HCT116 (cell line): ENCODE measurements around the gene CELA2B. TPM values are rescaled to one million over a fixed set of nuclear protein-coding genes. Genes with fewer than 3 reads are reported as not detected.

Source experiments
- ATAC-seq: fragments of 200-7000 bp; cut with Tn5 transposase; 2 replicates; pipeline ENCODE4 v1.9.1; 2020; ENCODE audit warnings: mild to moderate bottlenecking, moderate library complexity
- BruUV-seq: library from RNA; stranded (reverse); fragments of 400-500 nt; replicated peaks from 2 replicates; lab custom pipeline; 2021; lab: Mats Ljungman, UMichigan
- CTCF ChIA-PET: fragments of 300-600 bp; sonication (Branson Sonifier 250); formaldehyde crosslinking; loops from one replicate; lab custom pipeline; 2021; ENCODE audit warnings: antibody characterized with exemption; lab: Charles Lee
- POLR2A ChIA-PET: fragments of 300-600, 350-600 bp; sonication (Branson Sonifier 250); formaldehyde crosslinking; loops from one replicate; lab custom pipeline; 2021; ENCODE audit warnings: antibody characterized with exemption; lab: Charles Lee
- RAD21 ChIA-PET, 2 experiments: fragments of 300-600 bp; sonication (Branson Sonifier 250); formaldehyde crosslinking; loops; one replicate each; lab custom pipeline; 2023; ENCODE audit warnings: low total read pairs in 2 of 2; ENCODE audit not compliant: uncharacterized antibody in 2 of 2, unreplicated experiment in 2 of 2, low non-redundant PET in 1 of 2; lab: Charles Lee
- DNase-seq: peaks from one replicate; pipeline ENCODE4 v3.0.0-alpha.2; 2010; ENCODE audit warnings: low read depth, low spot score
- H2AFZ ChIP-seq: fragments of 200-600 bp; shearing (Covaris generic), sonication (generic); 2 replicates; pipeline ENCODE4 v1.6.1; 2017; ENCODE audit warnings: low read depth, mixed run types, mixed read lengths, antibody characterized with exemption, low read length; ENCODE audit not compliant: poor library complexity, severe bottlenecking
- H3K27ac ChIP-seq: 2 replicates; pipeline ENCODE4 v1.5.1; 2012; ENCODE audit warnings: low read depth, low read length
- H3K27me3 ChIP-seq: fragments of 200-600 bp; sonication (generic); 2 replicates; pipeline ENCODE4 v1.6.1; 2016; ENCODE audit warnings: mixed run types, low read length, mixed read lengths; ENCODE audit not compliant: insufficient read depth
- H3K36me3 ChIP-seq, 2 experiments: fragments of 200-500 bp in 1 of 2; fragments of 200-600 bp in 1 of 2; sonication (Bioruptor generic) in 1 of 2; sonication (generic) in 1 of 2; 2 replicates each; pipeline versions ENCODE4 v1.5.1 to v1.6.1; 2014 to 2016; ENCODE audit warnings: low read length in 2 of 2, inconsistent platforms in 1 of 2, mixed read lengths in 1 of 2, mixed run types in 1 of 2; ENCODE audit not compliant: insufficient read depth in 2 of 2, control insufficient read depth in 1 of 2
- H3K4me1 ChIP-seq, 2 experiments: fragments of 200-600 bp in 1 of 2; sonication (generic) in 1 of 2; 2 replicates each; pipeline versions ENCODE4 v1.5.1 to v1.6.1; 2012 to 2017; ENCODE audit warnings: low read length in 2 of 2, inconsistent platforms in 1 of 2, mild to moderate bottlenecking in 1 of 2, mixed read lengths in 1 of 2, mixed run types in 1 of 2, moderate library complexity in 1 of 2; ENCODE audit not compliant: insufficient read depth in 2 of 2, control insufficient read depth in 1 of 2
- H3K4me2 ChIP-seq: fragments of 200-600 bp; sonication (generic); 2 replicates; pipeline ENCODE4 v1.6.1; 2017; ENCODE audit warnings: mixed run types, low read length, mixed read lengths
- H3K4me3 ChIP-seq, 2 experiments: fragments of 200-600 bp in 1 of 2; sonication (generic) in 1 of 2; replicated peaks in 1 of 2; 2 replicates each; pipeline ENCODE4 v1.5.1; 2011 to 2016; ENCODE audit warnings: low read length in 2 of 2, control low read depth in 1 of 2, low read depth in 1 of 2, mild to moderate bottlenecking in 1 of 2, mixed read lengths in 1 of 2, mixed run types in 1 of 2
- H3K79me2 ChIP-seq: fragments of 200-600 bp; sonication (generic); 2 replicates; pipeline ENCODE4 v1.6.1; 2017; ENCODE audit warnings: mild to moderate bottlenecking, mixed run types, low read length, moderate library complexity, mixed read lengths; ENCODE audit not compliant: insufficient read depth
- H3K9ac ChIP-seq: fragments of 200-600 bp; sonication (generic); 2 replicates; pipeline ENCODE4 v1.6.1; 2016; ENCODE audit warnings: low read length, mixed read lengths
- H3K9me2 ChIP-seq: fragments of 200-600 bp; sonication (generic), shearing (Covaris generic); 2 replicates; pipeline ENCODE4 v1.6.1; 2017; ENCODE audit warnings: mixed run types, mild to moderate bottlenecking, moderate library complexity; ENCODE audit not compliant: insufficient read depth
- H3K9me3 ChIP-seq, 2 experiments: fragments of 200-500 bp in 1 of 2; fragments of 200-600 bp in 1 of 2; sonication (Bioruptor generic) in 1 of 2; sonication (generic) in 1 of 2; 2 replicates each; pipeline ENCODE4 v1.6.1; 2014 to 2017; ENCODE audit warnings: low read length in 2 of 2, mixed read lengths in 2 of 2, inconsistent platforms in 1 of 2, low read depth in 1 of 2, mild to moderate bottlenecking in 1 of 2, mixed run types in 1 of 2, moderate library complexity in 1 of 2; ENCODE audit not compliant: control insufficient read depth in 1 of 2, insufficient read depth in 1 of 2
- H4K20me1 ChIP-seq: fragments of 200-600 bp; sonication (generic), shearing (Covaris generic); 2 replicates; pipeline ENCODE4 v1.6.1; 2017; ENCODE audit warnings: mixed run types, mild to moderate bottlenecking, moderate library complexity; ENCODE audit not compliant: insufficient read depth
- CBX3 ChIP-seq: IDR thresholded peaks from 2 replicates; pipeline ENCODE4 v1.6.1; 2012; ENCODE audit warnings: low read depth
- CTCF ChIP-seq, 3 experiments: fragments of 200-600 bp in 1 of 3; sonication (generic) in 1 of 3; IDR thresholded peaks in 2 of 3; conservative IDR thresholded peaks in 1 of 3; 2 replicates each; pipeline ENCODE4 v1.5.1; 2012 to 2017; ENCODE audit warnings: low read depth in 2 of 3, low read length in 2 of 3, antibody characterized with exemption in 1 of 3, borderline replicate concordance in 1 of 3, control low read depth in 1 of 3, mild to moderate bottlenecking in 1 of 3, mixed read lengths in 1 of 3, mixed run types in 1 of 3, moderate library complexity in 1 of 3; ENCODE audit not compliant: insufficient read depth in 1 of 3
- EZH2phosphoT487 ChIP-seq: fragments of 200-600 bp; IDR thresholded peaks from 2 replicates; pipeline ENCODE4 v1.6.1; 2018; ENCODE audit warnings: antibody characterized with exemption, borderline replicate concordance
- MAX ChIP-seq: IDR thresholded peaks from 2 replicates; pipeline ENCODE4 v1.6.1; 2012
- POLR2AphosphoS5 ChIP-seq: IDR thresholded peaks from 2 replicates; pipeline ENCODE4 v1.6.1; 2011; ENCODE audit warnings: mild to moderate bottlenecking, low read depth, low read length, moderate library complexity
- RAD21 ChIP-seq: IDR thresholded peaks from 2 replicates; pipeline ENCODE4 v1.6.1; 2012; ENCODE audit warnings: low read depth, mild to moderate bottlenecking
- SRF ChIP-seq: IDR thresholded peaks from 2 replicates; pipeline ENCODE4 v1.6.1; 2012; ENCODE audit warnings: low read depth
- YY1 ChIP-seq: IDR thresholded peaks from 2 replicates; pipeline ENCODE4 v1.6.1; 2011; ENCODE audit warnings: low read length, low read depth, moderate library complexity, mild to moderate bottlenecking; ENCODE audit not compliant: insufficient replicate concordance; ENCODE audit errors: extremely low read depth
- ZBTB33 ChIP-seq: IDR thresholded peaks from 2 replicates; pipeline ENCODE4 v1.6.1; 2011; ENCODE audit warnings: mild to moderate bottlenecking, low read length, moderate library complexity; ENCODE audit not compliant: insufficient replicate concordance; ENCODE audit errors: extremely low read depth
- ZFX ChIP-seq: fragments of 450-650 bp; IDR thresholded peaks from 2 replicates; pipeline ENCODE4 v1.6.1; 2017
- intact Hi-C: fragments of 100-400 bp; cut with micrococcal nuclease; formaldehyde crosslinking; loops from 2 replicates; pipeline ENCODE4 v1.10.0; 2022
- total RNA-seq: library from RNA; stranded (reverse); gene quantifications from one replicate; pipeline ENCODE4 v1.2.1, GENCODE V29; 2021; ENCODE audit not compliant: unreplicated experiment

The CELA2B gene
- total RNA-seq, 1 experiment from 2014 or later: not detected

DNA sequence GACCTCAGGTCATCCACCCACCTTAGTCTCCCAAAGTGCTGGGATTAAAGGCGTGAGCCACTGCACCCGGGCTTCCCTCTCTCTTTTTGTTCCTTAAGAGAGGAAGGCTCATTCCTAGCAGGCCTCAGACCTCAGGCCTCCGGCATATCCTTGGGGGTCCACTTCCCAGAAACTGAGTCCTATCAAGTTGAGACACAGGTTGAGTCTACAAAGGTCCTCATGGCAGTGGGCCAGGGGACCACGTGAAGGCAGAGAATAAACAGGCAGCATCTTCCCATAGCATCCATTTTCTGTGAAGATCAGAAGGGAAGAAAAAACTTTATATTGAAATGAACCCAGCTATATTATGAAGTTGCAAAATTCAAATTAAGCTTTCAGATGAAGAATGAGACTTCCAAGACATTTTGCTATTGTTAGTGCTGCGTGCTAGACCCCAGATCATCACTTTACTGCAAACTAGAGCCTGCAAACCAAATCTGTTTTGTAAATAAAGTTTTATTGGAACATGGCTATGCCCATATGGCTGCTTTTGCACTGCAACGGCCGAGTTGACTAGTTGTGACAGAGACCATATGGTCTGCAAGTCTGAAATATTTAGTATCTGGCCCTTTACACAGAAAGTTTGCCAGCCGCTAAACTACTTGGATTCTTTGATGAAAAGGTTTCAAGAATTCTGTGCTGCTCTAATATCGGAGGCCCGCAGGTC lies 22.9 kb upstream of the CELA2B start:
- Histone ChIP-seq H3K4me3 (no peak overlapping the region), H3K9ac (no peak overlapping the region), H3K4me2 (no peak overlapping the region), H4K20me1 (no peaks in the 10 kb centered on the region), H3K9me2 (no peaks in the 10 kb centered on the region), H3K4me1 (no peaks in the 10 kb centered on the region), H3K27ac (no peak overlapping the region), H3K9me3 (peaks cover 0 to 3% of the 10 kb centered on the region in 2 experiments; a peak in 1 of 4 replicates), H3K36me3 (no peaks in the 10 kb centered on the region), H2AFZ (no peak overlapping the region), H3K27me3 (no peaks in the 10 kb centered on the region), H3K79me2 (no peaks in the 10 kb centered on the region)
- ChIA-PET RAD21 (no interaction called here), POLR2A (no interaction called here), CTCF (no interaction called here)
- DNase-seq (no peak), ATAC-seq (no peak)
- BruUV-seq: no TSS peak
- intact Hi-C loops: no loop called here
- TF ChIP-seq MAX: no peak
- no peak for TF ChIP-seq CBX3
- no peak for TF ChIP-seq ZBTB33
- TF ChIP-seq EZH2phosphoT487: no peak
- TF ChIP-seq YY1: no peak
- TF ChIP-seq ZFX: no peak
- no peak for TF ChIP-seq POLR2AphosphoS5
- no peak for TF ChIP-seq CTCF (IDR thresholded peaks at IDR 0.05 in 2 of 3, conservative IDR thresholded peaks at IDR 0.05 in 1 of 3; ENCODE audit: borderline replicate concordance in 1 of 3, insufficient read depth in 1 of 3, low read depth in 2 of 3, low read length in 2 of 3)
- no peak for TF ChIP-seq SRF
- no peak for TF ChIP-seq RAD21
